ENCODE measurements around the gene FAM193A.

DNA sequence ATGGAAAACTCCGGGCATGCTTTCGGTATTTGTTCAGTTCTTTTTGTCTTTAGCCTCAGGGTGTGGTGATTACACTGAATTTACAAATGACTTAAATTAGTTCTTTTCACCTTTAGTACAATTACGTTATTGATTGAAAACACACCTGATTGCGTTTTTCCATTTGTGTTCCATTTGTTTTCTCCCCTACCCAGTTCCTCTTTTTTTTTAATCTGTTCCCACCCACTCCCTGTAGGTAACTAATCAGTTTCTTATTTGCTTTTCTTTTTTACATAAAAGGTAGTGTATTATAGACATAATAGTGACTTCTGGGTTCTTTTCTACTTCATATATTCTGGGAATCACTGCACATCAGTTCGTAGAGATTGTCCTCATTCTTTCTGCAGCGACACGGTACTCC lies 166.3 kb downstream of the FAM193A start:
- no peak for TF ChIP-seq EZH2 (IDR thresholded peaks at IDR 0.05; ENCODE audit: borderline replicate concordance, insufficient read depth, low read depth, low read length, poor library complexity, severe bottlenecking)
- TF ChIP-seq, protein P1, sequence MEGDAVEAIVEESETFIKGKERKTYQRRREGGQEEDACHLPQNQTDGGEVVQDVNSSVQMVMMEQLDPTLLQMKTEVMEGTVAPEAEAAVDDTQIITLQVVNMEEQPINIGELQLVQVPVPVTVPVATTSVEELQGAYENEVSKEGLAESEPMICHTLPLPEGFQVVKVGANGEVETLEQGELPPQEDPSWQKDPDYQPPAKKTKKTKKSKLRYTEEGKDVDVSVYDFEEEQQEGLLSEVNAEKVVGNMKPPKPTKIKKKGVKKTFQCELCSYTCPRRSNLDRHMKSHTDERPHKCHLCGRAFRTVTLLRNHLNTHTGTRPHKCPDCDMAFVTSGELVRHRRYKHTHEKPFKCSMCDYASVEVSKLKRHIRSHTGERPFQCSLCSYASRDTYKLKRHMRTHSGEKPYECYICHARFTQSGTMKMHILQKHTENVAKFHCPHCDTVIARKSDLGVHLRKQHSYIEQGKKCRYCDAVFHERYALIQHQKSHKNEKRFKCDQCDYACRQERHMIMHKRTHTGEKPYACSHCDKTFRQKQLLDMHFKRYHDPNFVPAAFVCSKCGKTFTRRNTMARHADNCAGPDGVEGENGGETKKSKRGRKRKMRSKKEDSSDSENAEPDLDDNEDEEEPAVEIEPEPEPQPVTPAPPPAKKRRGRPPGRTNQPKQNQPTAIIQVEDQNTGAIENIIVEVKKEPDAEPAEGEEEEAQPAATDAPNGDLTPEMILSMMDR (IDR thresholded peaks at IDR 0.05), result no peak

Data from B cell (primary cell).